A549 treated with ZK216348 at 1 μM for 4 hours (cell line): ENCODE data around the gene SLC66A1. TPM values are rescaled to one million over a fixed set of nuclear protein-coding genes. Genes with fewer than 3 reads are reported as not detected.

Experiments used
- total RNA-seq: library from RNA; stranded (reverse); fragments of 200-300 nt; extraction: Qiagen RNA extraction; gene quantifications from 5 replicates; pipeline ENCODE4 v1.2.3, GENCODE V29; 2022; ENCODE audit warnings: low read depth

SLC66A1 gene, protein sequence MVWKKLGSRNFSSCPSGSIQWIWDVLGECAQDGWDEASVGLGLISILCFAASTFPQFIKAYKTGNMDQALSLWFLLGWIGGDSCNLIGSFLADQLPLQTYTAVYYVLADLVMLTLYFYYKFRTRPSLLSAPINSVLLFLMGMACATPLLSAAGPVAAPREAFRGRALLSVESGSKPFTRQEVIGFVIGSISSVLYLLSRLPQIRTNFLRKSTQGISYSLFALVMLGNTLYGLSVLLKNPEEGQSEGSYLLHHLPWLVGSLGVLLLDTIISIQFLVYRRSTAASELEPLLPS
- 14.3 to 23.8 TPM (median 21.6 TPM) in 5 replicates for total RNA-seq

DNA sequence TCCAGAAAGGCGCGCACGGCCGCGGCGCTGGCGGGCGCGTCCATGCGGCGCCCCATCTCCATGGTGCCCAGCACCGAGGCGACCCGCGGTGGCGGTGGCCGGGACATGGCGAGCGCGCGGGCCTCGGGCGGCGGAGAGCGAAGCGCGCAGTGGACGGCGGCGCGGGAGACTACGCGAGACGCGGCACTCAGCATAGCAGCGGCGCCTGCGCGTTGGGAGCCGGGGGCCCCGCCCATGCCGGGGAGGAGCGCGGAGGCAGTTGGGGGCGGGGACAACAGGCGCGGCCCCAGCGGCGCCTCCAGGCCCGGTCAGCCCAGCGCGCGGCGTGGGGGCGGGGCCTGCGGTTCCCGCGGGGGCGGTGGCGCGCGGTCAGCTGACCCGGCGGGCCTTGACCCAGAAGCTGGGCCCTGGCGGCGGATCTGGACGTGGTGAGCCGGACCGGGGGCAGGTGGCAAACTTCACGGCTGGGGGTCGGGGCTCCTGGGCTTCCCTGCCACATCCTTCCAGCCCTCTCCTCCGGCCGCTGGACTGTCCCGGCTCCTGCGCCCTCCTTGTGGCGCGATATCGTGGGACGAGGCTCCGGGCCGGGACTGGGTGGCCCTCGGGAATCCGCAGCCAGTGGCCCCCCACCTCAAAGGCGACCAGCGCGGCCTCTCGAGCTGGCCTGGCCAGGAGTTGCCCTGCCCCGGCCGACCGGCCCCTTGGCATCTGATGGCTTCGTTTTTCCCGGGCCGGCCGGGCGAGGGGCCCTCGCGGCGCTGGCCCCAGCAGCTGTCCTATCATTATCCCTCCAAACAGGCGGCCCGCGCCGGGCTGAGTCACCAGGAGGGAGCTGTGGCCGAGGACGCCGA is at the start of gene SLC66A1, which contains the start of gene AKR7A2:
Gene SLC66A1 (plus strand): TSS at position 396 of the 851 bp plus-strand sequence. CDS start 5,352 bp downstream, outside the sequence.
Gene AKR7A2 (minus strand): TSS at position 214 of the 851 bp plus-strand sequence. CDS start 20 bp downstream, at position 194.

DNA sequence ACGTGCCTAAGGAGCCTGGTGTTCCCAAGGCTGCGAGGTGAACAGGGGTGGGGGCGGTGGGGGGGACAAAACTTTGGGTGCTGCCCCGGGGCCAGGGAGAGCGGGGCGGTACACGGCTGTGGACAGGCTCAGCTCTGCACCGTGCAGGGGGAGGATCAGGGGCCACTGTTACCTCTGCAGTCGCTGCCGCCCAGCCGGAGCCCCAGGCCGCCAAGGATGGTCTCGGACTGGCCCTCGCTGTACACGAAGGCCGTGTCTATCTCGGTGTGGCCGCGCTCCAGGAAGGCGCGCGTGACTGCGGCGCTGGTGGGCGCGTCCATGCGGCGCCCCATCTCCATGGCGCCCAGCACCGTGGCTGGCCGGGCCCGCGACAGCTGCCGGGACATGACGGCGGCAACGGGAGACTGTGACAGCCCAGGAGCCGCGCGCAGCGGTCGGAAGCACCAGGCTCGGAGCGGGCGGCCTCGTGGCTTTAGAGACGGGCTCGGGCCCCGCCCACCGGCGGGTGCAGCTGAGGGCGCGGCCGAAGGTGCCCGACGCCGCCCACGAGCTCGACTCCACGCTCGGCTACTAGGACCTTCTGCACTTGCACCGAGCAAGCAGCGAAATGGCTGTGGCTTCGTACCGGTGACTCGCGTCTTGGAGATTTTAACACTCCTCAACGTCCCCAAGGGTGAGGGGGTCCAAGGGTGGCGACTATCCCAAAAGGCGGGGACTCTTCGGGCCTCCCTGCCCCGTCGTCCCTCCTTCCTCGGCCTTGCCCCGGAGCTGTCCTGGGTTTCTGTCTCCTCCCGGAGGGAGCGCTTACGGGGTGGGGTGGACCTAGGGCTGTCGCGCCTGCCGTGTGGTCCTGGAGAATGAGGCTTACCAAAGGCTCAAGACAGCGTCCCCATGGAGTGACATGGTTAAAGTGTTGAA is 23.5 kb upstream of the SLC66A1 start, which contains the start of gene AKR7A3:
Gene AKR7A3 (minus strand): TSS at position 447 of the 918 bp plus-strand sequence. CDS start 61 bp downstream, at position 386.

Other genes starting within 250 kb of the SLC66A1 start
- 73.2 to 128 TPM (median 106 TPM) in 5 replicates for gene UBR4, start 102.1 kb upstream of the SLC66A1 start, total RNA-seq
- 22.4 to 39.2 TPM (median 35.3 TPM) in 5 replicates for gene EMC1, start 60.8 kb upstream of the SLC66A1 start, total RNA-seq
- 65.2 to 73.2 TPM (median 68.7 TPM) in 5 replicates for gene MRTO4, start 60.5 kb upstream of the SLC66A1 start, total RNA-seq
- 0.18 to 0.37 TPM (median 0.24 TPM) in 5 replicates for gene AKR7A3, start 23.6 kb upstream of the SLC66A1 start, total RNA-seq
- gene AKR7A2, start 182 bp upstream of the SLC66A1 start, total RNA-seq, result 27.4 to 54.5 TPM (median 50.7 TPM) in 5 replicates
- gene CAPZB, start 173.2 kb downstream of the SLC66A1 start, total RNA-seq, result 216 to 232 TPM (median 229 TPM) in 5 replicates